ENCODE data around the gene TNIK. TPM values are rescaled to one million over a fixed set of nuclear protein-coding genes. Genes with fewer than 3 reads are reported as not detected.

The TNIK gene
- 10 to 100 TPM in 2 of 3 donors, 1 to 10 TPM in 1; 7.4 to 17.6 (median 10.2) TPM for total RNA-seq

- H3K4me1 ChIP-seq: no peaks in the 10 kb centered on the region
- intact Hi-C loops (cut with DNase I; ENCODE audit: low total_unique reads): loop anchor here (5.0 kb wide), 1 partner anchor 1103 kb away; the partner anchor contains the start of gene SKIL
These were observed at the start of gene TNIK for GRCh38 chr3:171459942-171460724. TSS of gene TNIK (minus strand) at chr3:171460405. CDS start at chr3:171460063, 342 bp downstream.

GRCh38 chr3:171508676-171509075 lies 48.5 kb upstream of the TNIK start:
- Histone ChIP-seq H3K27ac (no peak overlapping the region), H3K4me3 (no peak overlapping the region), H3K9me3 (no peaks in the 10 kb centered on the region), H3K36me3 (no peaks in the 10 kb centered on the region), H3K4me1 (no peaks in the 10 kb centered on the region), H3K27me3 (no peaks in the 10 kb centered on the region)
- no peak for DNase-seq (ENCODE audit: low spot score in 2 of 2)
- no peak for TF ChIP-seq POLR2A (IDR thresholded peaks at IDR 0.05)
- TF ChIP-seq, protein P1, sequence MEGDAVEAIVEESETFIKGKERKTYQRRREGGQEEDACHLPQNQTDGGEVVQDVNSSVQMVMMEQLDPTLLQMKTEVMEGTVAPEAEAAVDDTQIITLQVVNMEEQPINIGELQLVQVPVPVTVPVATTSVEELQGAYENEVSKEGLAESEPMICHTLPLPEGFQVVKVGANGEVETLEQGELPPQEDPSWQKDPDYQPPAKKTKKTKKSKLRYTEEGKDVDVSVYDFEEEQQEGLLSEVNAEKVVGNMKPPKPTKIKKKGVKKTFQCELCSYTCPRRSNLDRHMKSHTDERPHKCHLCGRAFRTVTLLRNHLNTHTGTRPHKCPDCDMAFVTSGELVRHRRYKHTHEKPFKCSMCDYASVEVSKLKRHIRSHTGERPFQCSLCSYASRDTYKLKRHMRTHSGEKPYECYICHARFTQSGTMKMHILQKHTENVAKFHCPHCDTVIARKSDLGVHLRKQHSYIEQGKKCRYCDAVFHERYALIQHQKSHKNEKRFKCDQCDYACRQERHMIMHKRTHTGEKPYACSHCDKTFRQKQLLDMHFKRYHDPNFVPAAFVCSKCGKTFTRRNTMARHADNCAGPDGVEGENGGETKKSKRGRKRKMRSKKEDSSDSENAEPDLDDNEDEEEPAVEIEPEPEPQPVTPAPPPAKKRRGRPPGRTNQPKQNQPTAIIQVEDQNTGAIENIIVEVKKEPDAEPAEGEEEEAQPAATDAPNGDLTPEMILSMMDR (IDR thresholded peaks at IDR 0.05): no peak
- no peak for TF ChIP-seq POLR2AphosphoS5 (IDR thresholded peaks at IDR 0.05)
- intact Hi-C loops (cut with DNase I; ENCODE audit: low total_unique reads): no loop called here

More at GRCh38 chr3:171459942-171460724, at the start of gene TNIK:
- peak within 1 kb of the TSS; percentile 77 to 80 for H3K27ac ChIP-seq
- peak within 1 kb of the TSS; percentile 64 to 92 (median 81) for H3K4me3 ChIP-seq
- TF ChIP-seq, protein P1 (IDR thresholded peaks at IDR 0.05): peak in 2 of 3 donors; percentile 39 to 49
- TF ChIP-seq POLR2A (IDR thresholded peaks at IDR 0.05): no peak
- peak in 2 of 3 donors; percentile 13 to 25 for TF ChIP-seq POLR2AphosphoS5 (IDR thresholded peaks at IDR 0.05)
- peak; percentile 75 to 84 for DNase-seq (ENCODE audit: low spot score in 2 of 2)
- H3K9me3 ChIP-seq: no peaks in the 10 kb centered on the region
- no peaks in the 10 kb centered on the region for H3K27me3 ChIP-seq
- no peaks in the 10 kb centered on the region for H3K36me3 ChIP-seq

DNA sequence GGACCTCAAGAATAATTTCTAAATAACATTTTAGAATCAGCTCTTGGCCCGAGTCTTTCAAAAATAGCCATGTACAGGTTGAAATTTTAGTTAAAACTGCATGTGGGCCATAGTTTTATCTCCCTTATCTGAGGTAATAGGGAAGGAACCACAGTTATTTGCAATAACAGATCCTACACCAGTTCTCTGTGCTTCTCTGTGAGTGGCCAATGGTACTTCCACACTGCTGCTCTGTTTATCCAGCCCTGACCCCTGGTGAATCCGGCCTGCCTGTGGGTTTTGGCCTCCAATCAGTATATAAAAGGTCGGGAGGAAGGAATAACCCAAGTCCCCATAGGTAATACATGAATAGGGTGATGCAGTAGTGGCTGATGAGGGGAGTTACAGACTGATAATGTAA lies 48.0 kb upstream of the TNIK start:
- TF ChIP-seq POLR2AphosphoS5 (IDR thresholded peaks at IDR 0.05): no peak
- no peak for TF ChIP-seq POLR2A (IDR thresholded peaks at IDR 0.05)
- TF ChIP-seq, protein P1 (IDR thresholded peaks at IDR 0.05): no peak
- H3K27me3 ChIP-seq: no peaks in the 10 kb centered on the region

GRCh38 chr3:171506743-171507319 lies 46.6 kb upstream of the TNIK start:
- no peak overlapping the region for H3K4me3 ChIP-seq
- no peaks in the 10 kb centered on the region for H3K4me1 ChIP-seq
- H3K36me3 ChIP-seq: no peaks in the 10 kb centered on the region
- TF ChIP-seq POLR2A (IDR thresholded peaks at IDR 0.05) (no peak), POLR2AphosphoS5 (IDR thresholded peaks at IDR 0.05) (no peak)
- TF ChIP-seq, protein P1 (IDR thresholded peaks at IDR 0.05): no peak
- no peaks in the 10 kb centered on the region for H3K9me3 ChIP-seq
- DNase-seq (ENCODE audit: low spot score in 2 of 2): no peak
- H3K27me3 ChIP-seq: no peaks in the 10 kb centered on the region
- H3K27ac ChIP-seq: no peak overlapping the region
- intact Hi-C loops (cut with DNase I; ENCODE audit: low total_unique reads): no loop called here

More for the DNA sequence above, 48.0 kb upstream of the TNIK start:
- Histone ChIP-seq H3K36me3 (no peaks in the 10 kb centered on the region), H3K4me1 (no peaks in the 10 kb centered on the region), H3K9me3 (no peaks in the 10 kb centered on the region), H3K27ac (no peak overlapping the region), H3K4me3 (no peak overlapping the region)
- no peak for DNase-seq (ENCODE audit: low spot score in 2 of 2)
- intact Hi-C loops (cut with DNase I; ENCODE audit: low total_unique reads): no loop called here

- Histone ChIP-seq H3K27me3 (no peaks in the 10 kb centered on the region), H3K4me3 (no peak overlapping the region), H3K36me3 (no peaks in the 10 kb centered on the region), H3K4me1 (no peaks in the 10 kb centered on the region), H3K27ac (no peak overlapping the region), H3K9me3 (no peaks in the 10 kb centered on the region)
- DNase-seq (ENCODE audit: low spot score in 2 of 2): no peak
- intact Hi-C loops (cut with DNase I; ENCODE audit: low total_unique reads): no loop called here
- TF ChIP-seq, protein P1 (IDR thresholded peaks at IDR 0.05): no peak
These were observed 45.7 kb upstream of the TNIK start for GRCh38 chr3:171505822-171506333.

Measured in breast epithelium (tissue), 4 donors.